Urothelium cell line (cell line): ENCODE results near the gene GASK1B.

Source experiments
- DNase-seq: peaks from one replicate; pipeline ENCODE4 v3.0.0; 2011; ENCODE audit warnings: low spot score, mixed read lengths
- FAIRE-seq: peaks from 2 replicates; lab custom pipeline; 2011; peaks lifted over from hg19 to GRCh38; lab: Jason Lieb, UNC

Gene GASK1B

GRCh38 chr4:158155656-158156356 lies 17.0 kb downstream of the GASK1B start:
- FAIRE-seq (no peak), DNase-seq (no peak)

- FAIRE-seq = no peak
- no peak for DNase-seq
Measured at GRCh38 chr4:158147151-158147550, 25.7 kb downstream of the GASK1B start.

- FAIRE-seq (no peak), DNase-seq (no peak)
Measured at GRCh38 chr4:158146736-158147135, 26.1 kb downstream of the GASK1B start.

GRCh38 chr4:158139086-158139485 lies 33.7 kb downstream of the GASK1B start:
- no peak for FAIRE-seq
- DNase-seq = no peak

- FAIRE-seq = no peak
Measured at GRCh38 chr4:158134222-158134621, 38.6 kb downstream of the GASK1B start.

GRCh38 chr4:158133551-158133950 lies 39.3 kb downstream of the GASK1B start:
- FAIRE-seq (no peak), DNase-seq (no peak)

More at GRCh38 chr4:158134222-158134621, 38.6 kb downstream of the GASK1B start:
- no peak for DNase-seq

GRCh38 chr4:158131027-158131426 lies 41.8 kb downstream of the GASK1B start:
- no peak for FAIRE-seq
- no peak for DNase-seq

GRCh38 chr4:158130204-158130603 lies 42.6 kb downstream of the GASK1B start:
- FAIRE-seq = no peak
- DNase-seq = no peak

- DNase-seq (no peak), FAIRE-seq (no peak)
Measured at GRCh38 chr4:158129694-158130093, 43.1 kb downstream of the GASK1B start.

GRCh38 chr4:158128540-158128939 lies 44.3 kb downstream of the GASK1B start:
- no peak for FAIRE-seq
- DNase-seq = no peak

GRCh38 chr4:158125310-158125709 lies 47.5 kb downstream of the GASK1B start:
- FAIRE-seq (no peak), DNase-seq (no peak)
